Neural cell (in vitro differentiated cells): ENCODE data around the gene STUB1.

Experiments
- TAF1 ChIP-seq: IDR thresholded peaks from 2 replicates; pipeline ENCODE4 v1.6.1; 2012; ENCODE audit warnings: low read depth
- TF ChIP-seq, protein P1 (sequence below): fragments of 450-650 bp; IDR thresholded peaks from 2 replicates; pipeline ENCODE4 v1.5.1; 2014; ENCODE audit warnings: antibody characterized with exemption, mild to moderate bottlenecking, moderate library complexity; ENCODE audit not compliant: poor library complexity, severe bottlenecking

DNA sequence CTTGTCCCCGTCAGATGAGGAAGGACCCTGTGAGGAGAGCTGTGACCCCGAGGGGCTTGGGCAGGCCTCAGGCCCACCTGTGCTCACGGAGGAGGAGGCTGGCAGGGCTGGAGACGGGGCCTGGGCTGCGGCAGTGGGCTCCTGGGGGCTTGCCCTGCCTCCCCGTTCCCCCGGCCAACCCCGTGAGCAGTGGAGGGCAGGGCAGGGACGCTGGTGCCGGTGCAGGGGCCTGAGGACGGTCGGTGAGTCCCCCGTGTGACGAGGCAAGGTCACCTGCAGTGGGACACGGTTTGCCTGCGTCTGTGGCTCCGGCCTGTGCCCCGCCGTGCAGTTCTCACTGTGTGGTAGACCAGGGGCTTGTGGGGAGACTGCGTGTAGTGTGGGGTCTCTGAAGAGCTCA is 20.6 kb upstream of the STUB1 start:
- no peak for TF ChIP-seq TAF1
- TF ChIP-seq, protein P1, sequence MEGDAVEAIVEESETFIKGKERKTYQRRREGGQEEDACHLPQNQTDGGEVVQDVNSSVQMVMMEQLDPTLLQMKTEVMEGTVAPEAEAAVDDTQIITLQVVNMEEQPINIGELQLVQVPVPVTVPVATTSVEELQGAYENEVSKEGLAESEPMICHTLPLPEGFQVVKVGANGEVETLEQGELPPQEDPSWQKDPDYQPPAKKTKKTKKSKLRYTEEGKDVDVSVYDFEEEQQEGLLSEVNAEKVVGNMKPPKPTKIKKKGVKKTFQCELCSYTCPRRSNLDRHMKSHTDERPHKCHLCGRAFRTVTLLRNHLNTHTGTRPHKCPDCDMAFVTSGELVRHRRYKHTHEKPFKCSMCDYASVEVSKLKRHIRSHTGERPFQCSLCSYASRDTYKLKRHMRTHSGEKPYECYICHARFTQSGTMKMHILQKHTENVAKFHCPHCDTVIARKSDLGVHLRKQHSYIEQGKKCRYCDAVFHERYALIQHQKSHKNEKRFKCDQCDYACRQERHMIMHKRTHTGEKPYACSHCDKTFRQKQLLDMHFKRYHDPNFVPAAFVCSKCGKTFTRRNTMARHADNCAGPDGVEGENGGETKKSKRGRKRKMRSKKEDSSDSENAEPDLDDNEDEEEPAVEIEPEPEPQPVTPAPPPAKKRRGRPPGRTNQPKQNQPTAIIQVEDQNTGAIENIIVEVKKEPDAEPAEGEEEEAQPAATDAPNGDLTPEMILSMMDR = no peak
